AG08396 (cell line): Measurements from ENCODE around the gene PDE7B.

ENCODE experiments used
- DNase-seq: peaks from one replicate; pipeline ENCODE4 v3.0.0; 2012; ENCODE audit warnings: low spot score, mixed read lengths

The PDE7B gene

DNA sequence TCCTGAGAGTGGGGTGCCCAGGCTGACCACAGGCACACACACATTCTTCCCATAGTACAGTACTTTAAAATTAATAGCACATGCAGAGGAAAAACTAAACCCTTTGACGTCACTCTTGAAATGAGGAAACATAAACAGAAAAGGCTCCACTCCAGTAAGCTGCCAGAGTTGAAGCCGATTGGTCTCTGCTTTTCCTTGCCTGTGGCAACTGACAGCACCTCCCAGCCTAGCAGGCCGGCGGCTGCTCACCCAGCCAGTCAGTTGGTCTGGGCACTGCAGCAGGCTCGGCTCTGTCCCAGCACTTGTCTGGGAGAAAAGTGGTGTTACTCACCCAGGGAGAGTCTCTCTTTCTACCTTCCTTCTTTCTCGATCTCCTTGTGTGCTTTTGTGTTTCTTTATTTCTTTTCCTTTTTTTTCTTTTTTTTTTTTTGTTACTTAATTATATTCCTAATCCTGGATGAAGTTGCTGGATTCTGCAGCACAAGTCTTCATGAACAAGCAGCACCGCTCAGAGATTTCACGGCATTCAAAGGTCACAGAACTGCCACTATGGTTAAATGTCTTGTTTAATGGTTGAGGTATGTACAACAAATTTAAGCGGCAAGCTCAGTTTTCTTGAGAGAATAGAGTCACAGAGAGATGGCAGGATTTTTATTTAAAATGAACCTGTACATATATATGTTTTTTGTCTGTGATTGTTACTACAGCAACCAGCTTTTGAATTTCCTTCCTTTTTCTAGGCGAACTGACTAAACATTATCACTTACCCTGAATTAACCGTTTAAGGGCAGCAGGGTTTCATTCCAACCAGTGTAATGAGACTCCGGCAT, at the start of gene PDE7B:
Gene PDE7B, plus strand, starts transcription at position 260 of the 830 bp plus-strand sequence.
- DNase-seq = peak; percentile 93

GRCh38 chr6:135801755-135802465, 49.6 kb upstream of the PDE7B start:
- DNase-seq = no peak

DNA sequence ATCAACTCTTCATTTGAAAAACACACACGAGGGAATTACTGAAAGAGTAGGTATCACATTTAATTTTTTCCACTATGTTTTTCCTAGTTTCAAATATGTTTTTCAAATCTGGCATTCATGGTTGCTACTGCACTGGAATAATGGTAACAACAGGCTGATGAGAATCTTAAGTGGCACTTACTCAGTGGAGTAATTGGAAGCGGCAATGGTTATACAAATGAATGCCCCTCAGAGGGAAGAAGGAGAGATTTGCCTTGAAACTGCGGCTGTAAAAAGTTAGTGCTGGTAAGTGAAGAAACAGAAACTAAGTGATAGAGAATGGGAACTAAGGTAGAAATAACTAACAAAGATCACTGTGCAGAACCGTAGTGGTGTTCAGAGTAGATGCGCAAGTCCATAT, 41.0 kb upstream of the PDE7B start:
- DNase-seq = no peak

DNA sequence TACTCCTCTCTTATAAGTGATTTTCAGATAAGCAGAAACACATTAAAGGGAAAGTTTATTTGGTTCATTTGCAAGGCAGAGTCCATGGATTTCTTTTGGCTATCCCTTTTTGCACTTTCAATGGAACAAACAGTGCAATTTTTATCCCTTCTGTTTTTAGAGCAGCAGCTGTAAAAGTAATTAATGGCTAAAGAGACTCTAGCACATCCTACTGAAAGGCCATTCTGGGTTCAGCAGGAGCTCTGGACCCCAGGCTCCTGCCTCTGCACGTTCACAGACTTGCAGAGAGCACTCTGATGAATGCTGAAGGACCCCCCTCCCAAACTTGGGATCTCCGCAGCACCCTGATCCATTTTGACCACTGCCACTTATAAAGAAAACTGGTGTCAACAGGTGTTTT, 40.3 kb upstream of the PDE7B start:
- DNase-seq = no peak

- no peak for DNase-seq
Observed at GRCh38 chr6:135811644-135812526, 39.6 kb upstream of the PDE7B start.

DNA sequence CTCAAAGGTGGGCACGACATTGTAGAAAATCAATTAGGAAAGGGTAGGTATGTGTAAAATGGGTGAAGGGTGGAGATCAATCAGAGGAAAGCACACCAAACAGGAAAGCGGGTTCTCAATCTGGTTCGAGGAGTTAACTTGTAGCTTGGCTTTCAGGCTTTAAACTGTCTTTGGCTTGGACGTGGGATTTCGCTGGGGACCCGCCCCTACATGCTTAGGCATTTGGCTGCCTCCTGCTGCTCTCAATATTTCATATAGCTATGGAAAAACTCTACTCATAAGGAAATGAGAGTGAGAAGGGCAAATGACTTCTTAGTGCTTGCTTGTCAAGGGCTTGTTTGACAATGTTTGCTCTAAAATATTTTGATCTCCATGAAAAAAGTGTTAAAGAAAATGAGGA, 38.1 kb upstream of the PDE7B start:
- no peak for DNase-seq

DNA sequence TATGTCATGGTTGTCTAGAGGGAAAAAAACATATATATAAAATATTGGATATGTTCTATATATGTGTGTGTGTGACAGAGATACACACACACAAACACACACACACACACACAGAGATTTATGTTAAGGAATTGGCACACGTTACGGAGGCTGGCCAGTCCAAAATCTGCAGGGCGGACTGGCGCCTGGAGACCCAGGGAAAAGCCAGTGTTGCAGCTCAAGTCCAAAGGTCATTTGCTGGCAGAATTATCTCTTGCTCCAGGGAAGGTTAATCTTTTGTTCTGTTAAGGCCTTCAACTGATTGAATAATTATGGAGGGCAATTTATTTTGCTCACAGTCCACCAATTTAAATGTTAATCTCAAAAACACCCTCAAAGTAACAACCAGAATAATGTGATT, 37.5 kb upstream of the PDE7B start:
- DNase-seq = no peak

DNA sequence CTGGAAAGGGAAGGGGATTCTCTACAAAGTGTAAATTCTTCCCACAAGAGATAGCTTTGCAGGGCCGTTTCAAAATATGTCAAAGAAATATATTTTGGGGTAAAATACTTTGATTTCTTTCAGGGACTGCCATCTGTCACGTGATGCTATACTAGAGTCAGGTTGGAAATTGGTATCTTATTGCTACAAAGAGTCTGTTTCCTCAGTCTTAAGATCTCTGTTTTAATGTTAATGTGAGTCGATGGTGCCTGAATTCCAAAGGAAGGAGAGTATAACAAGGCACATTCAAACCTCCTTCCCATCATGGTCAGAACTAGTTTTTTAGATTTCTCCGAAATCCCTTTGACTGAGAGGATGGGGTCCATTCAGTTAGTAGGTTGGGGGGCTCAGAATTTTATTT, 36.3 kb upstream of the PDE7B start:
- DNase-seq = no peak

GRCh38 chr6:135817035-135817434, 34.5 kb upstream of the PDE7B start:
- DNase-seq = no peak

GRCh38 chr6:135819665-135820064, 31.8 kb upstream of the PDE7B start:
- DNase-seq = no peak

GRCh38 chr6:135820340-135820739, 31.2 kb upstream of the PDE7B start:
- DNase-seq = no peak

DNA sequence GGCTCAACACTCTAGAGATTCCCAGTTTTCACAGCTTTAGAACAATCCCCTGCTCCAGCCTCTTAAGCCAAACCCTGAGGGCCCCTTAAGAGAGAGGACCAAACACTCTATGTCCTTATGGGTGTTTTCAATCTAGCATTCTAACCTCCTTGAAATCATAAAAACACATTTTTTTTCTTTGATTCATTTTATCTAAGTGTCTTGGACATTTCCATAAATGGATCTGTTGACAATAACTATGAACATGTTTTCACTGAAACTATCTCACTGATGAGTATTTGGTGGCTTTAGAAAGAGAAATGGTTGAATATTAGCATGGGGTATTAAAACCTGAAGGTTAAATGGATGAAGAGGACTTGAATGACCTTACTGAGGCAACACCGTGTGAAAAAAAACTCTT, 27.6 kb upstream of the PDE7B start:
- DNase-seq = no peak

GRCh38 chr6:135826236-135826804, 25.2 kb upstream of the PDE7B start:
- no peak for DNase-seq

DNA sequence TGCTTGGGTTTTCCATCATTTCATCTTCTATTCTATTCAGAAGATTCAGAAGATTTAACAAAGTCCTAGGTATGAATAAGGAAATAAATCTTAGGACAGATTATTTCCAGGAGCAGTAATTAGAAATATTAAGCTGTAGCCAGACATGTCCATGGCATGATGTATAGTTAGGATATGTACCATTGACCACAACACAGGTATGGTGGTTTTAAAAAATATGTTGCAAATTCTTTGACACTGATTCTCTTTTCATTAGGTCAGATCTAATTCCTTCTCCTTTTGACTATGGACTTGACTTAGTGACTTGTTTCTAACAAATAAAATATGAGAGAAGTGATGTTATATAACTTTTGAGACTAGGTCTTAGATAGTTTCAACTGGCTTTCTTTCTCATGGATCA, 23.5 kb upstream of the PDE7B start:
- no peak for DNase-seq

DNA sequence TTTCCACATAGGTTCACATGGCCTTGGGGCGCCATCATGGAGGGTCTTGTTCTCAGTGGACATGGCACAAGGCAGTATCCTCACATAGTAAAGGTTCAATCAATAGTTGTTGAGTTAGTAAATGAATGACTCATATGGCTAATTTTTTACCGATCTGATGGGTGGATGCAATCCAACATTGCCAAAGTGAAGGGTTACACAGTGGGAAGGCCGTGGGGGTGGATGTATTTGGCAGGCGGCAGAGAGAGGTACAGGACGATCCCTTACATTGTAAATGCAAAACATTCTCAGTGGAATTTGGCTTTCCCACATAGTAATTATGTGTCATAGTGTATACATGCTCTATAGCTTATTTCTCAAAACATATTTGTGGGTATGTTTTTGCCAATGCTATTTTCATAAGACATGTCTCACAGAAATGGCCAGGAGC, 21.0 kb upstream of the PDE7B start:
- no peak for DNase-seq

- DNase-seq = no peak
Observed at GRCh38 chr6:135831016-135831415, 20.5 kb upstream of the PDE7B start.

DNA sequence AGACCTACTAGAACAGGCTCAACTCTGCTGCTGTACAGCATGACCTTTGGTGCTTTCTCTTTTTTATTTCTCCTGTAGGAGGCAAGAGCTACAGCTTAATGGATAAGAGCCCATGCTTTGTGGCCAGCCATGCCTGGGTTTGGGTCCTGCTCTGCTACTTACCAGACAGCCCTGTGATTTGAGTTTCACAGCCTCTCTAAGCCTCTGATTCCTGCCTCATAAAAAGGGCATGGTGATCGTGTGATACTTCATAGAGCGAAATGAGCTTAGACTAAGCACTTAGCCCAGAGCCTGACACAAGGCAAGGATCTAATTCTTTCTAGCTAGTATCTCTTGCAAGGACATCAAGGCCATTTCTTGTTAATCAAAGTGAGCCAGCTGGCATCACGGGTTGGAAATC, 19.3 kb upstream of the PDE7B start:
- DNase-seq = no peak

DNA sequence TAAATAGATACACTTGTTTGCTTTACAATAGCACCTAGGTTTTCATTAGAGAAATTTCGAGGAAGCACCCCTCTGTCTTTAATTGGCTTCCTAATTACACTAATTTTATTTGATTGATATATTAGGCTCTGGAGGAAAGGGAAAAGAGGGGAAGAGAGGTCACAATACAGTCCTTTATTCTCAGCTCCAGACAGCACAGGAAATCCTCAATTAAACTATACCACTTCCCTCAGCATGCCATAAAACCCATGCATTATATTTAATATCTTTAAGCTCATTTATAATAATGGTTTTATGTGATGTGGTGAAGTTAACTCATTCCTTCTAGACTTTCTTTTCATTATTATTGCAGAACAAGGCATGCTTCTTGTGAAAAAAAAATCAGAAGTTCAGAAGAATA, 17.7 kb upstream of the PDE7B start:
- DNase-seq = no peak

- no peak for DNase-seq
Observed at GRCh38 chr6:135837735-135838449, 13.6 kb upstream of the PDE7B start.

DNA sequence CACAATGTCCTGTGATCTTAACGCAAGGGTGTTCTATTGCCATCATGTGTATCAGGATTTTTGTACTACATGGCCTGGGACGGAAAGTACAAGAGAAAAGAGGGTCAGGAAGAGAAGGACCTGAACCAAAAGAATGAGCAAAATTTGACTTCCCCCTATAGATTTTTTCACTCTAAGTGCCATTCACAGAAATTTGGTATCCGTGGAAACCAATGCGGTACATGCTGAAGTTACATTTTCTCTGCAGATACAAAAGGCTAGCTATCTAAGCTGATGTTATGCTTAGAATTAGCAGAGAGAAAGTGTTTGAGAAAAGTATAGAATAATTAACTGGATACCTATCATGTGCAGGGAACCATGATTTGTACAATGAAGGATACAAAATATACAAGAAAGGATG, 12.4 kb upstream of the PDE7B start:
- DNase-seq = no peak

DNA sequence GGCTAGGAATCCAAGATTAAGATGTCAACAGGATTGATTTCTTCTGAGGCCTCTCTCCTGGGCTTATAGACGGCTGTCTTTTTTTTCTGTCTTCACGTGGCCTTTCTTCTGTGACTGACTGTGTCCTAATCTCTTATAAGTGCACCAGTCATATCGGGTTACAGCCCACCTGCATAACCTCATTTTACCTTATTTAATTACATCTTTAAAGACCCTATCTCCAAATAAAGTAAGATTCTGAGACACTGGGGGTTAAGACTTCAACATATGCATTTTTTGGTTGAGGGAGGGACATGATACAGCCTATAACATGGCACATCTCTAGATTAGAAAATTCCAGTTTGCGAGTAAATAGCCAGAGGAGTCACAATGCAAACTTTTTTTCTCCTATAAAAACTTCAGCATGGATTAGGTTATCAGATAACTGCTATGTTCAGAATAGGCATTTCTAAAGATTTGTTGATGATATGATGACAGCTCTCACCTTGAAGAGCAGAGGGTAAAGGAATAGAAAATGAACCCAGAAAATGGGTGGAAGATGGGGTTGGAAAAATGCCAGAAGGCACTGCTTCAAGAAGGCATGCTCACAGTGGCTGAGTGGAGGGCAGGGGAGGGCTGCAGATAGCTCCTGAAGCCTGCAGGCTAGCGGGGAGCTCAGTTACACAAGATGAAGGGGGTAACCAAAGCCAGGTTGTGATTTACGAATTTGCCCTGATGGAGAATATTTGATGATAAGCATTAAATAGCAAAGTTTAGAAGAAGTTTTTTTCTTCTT, 8.7 kb upstream of the PDE7B start:
- DNase-seq = no peak
